ENCODE measurements around the gene DDIT3. TPM values are rescaled to one million over a fixed set of nuclear protein-coding genes. Genes with fewer than 3 reads are reported as not detected.

Gene DDIT3
- total and polyA plus RNA-seq, 2 of the 4 experiments (the other 2 are of a cell fraction), result 19.4 to 54.4 TPM

GRCh38 chr12:57479376-57480115, 40.8 kb downstream of the DDIT3 start, which contains the start of gene ARHGAP9:
ARHGAP9 (minus strand) TSS chr12:57479866; CDS start chr12:57479406, 460 bp downstream.
- Histone ChIP-seq H3K9me1 (ENCODE audit: insufficient read depth, low read length) (no peaks in the 10 kb centered on the region; the same call in 1 of the 2 replicates), H3K4me3 (ENCODE audit: insufficient read depth, low read depth, low read length) (no peak within 1 kb of the TSS), H3K27me3 (ENCODE audit: control insufficient read depth, insufficient read depth, low read length) (peaks cover 38% of the 10 kb centered on the region), H2BK15ac (ENCODE audit: low read depth, low read length) (no peak within 1 kb of the TSS), H3K79me1 (ENCODE audit: low read depth in 1 of 2, low read length in 2 of 2) (no peaks in the 10 kb centered on the region), H3K36me3 (ENCODE audit: control insufficient read depth, insufficient read depth, low read length) (no peaks in the 10 kb centered on the region), H3K9ac (ENCODE audit: low read depth, low read length) (no peak within 1 kb of the TSS), H2AFZ (replicated peaks; ENCODE audit: low read length, poor library complexity) (peak within 1 kb of the TSS; percentile 27), H2BK5ac (ENCODE audit: low read depth, low read length, poor library complexity, severe bottlenecking) (no peak within 1 kb of the TSS), H3K4ac (ENCODE audit: low read depth, low read length) (no peak within 1 kb of the TSS; the same call in 1 of the 2 replicates), H3K9me3 (ENCODE audit: control insufficient read depth, insufficient read depth, low read length) (no peaks in the 10 kb centered on the region), H3K14ac (replicated peaks; ENCODE audit: low read depth, low read length) (no peak within 1 kb of the TSS), H4K20me1 (ENCODE audit: insufficient read depth, low read length) (no peaks in the 10 kb centered on the region), H2BK120ac (ENCODE audit: low read depth, low read length) (no peak within 1 kb of the TSS), H2AK9ac (replicated peaks; ENCODE audit: low read depth, low read length, poor library complexity) (no peak within 1 kb of the TSS), H4K5ac (ENCODE audit: low read depth, low read length) (no peak within 1 kb of the TSS; the same call in 1 of the 2 replicates), H3K23ac (ENCODE audit: low read depth, low read length) (no peak within 1 kb of the TSS), H4K91ac (ENCODE audit: insufficient read depth, low read depth, low read length) (no peak within 1 kb of the TSS), H3K56ac (ENCODE audit: extremely low read depth, insufficient read depth, low read length) (no peak within 1 kb of the TSS), H3K4me1 (ENCODE audit: control insufficient read depth, insufficient read depth, low read length) (peaks cover 5% of the 10 kb centered on the region), H3K4me2 (ENCODE audit: low read depth, low read length) (no peak within 1 kb of the TSS), H3K18ac (ENCODE audit: low read depth, low read length) (no peak within 1 kb of the TSS), H3K27ac (ENCODE audit: insufficient read depth, low read length) (no peak within 1 kb of the TSS), H4K8ac (ENCODE audit: low read depth in 2 of 2, low read length in 2 of 2) (peak within 1 kb of the TSS in 1 of 2 experiments; percentile 2; a peak in 1 of 4 replicates), H2BK20ac (ENCODE audit: low read depth, low read length) (no peak within 1 kb of the TSS), H2AK5ac (ENCODE audit: low read depth, low read length) (no peak within 1 kb of the TSS)
- ChIA-PET POLR2A (ENCODE audit: unreplicated experiment) (no interaction called here), CTCF (no interaction called here)
- TF ChIP-seq RAD21 (IDR thresholded peaks at IDR 0.05; ENCODE audit: low read length), result no peak
- no peak for TF ChIP-seq RFX5 (IDR thresholded peaks at IDR 0.05; ENCODE audit: low read depth, low read length)
- TF ChIP-seq ELK1 (IDR thresholded peaks at IDR 0.05; ENCODE audit: borderline replicate concordance, low read depth, low read length), result no peak
- no peak for TF ChIP-seq CTCF (conservative IDR thresholded peaks at IDR 0.05; ENCODE audit: low read depth, low read length)
- DNase-seq (peak; percentile 44), ATAC-seq (ENCODE audit: low read depth) (no peak)
- dilution Hi-C loops (cut with HindIII; ENCODE audit: low sequenced_read_pairs, unreplicated experiment) (no loop called here), intact Hi-C loops (cut with micrococcal nuclease) (no loop called here), in situ Hi-C loops (cut with MboI; ENCODE audit: low sequenced_read_pairs) (no loop called here)
- 85% methylated on average over 3 of the region's 6 CpGs; no CpG with 5 or more reads in 1 of the 2 experiments for WGBS, 2 experiments (ENCODE audit: extremely low coverage in 2 of 2, insufficient read length in 1 of 2)
- no TSS peak for BruUV-seq (replicated peaks)

Data from IMR-90 (cell line).